NCI-H1048 (cell line): Measurements from ENCODE around the gene CDKN2B-AS1.
"Not testable (repeated sequence)": the region's sequence is repeated elsewhere in the genome, so short reads cannot be mapped to it uniquely, and the experiment has no call there.

Source experiments
- DNase-seq: peaks from one replicate; lab custom pipeline; 2025; lab: John Stamatoyannopoulos, UW

CDKN2B-AS1 gene

GRCh38 chr9:21994556-21995005 is at the start of gene CDKN2B-AS1:
Gene CDKN2B-AS1, plus strand, starts transcription at chr9:21994791.
- DNase-seq = peak; percentile 87

GRCh38 chr9:21945606-21946005 is 49.0 kb upstream of the CDKN2B-AS1 start:
- DNase-seq = no peak

GRCh38 chr9:21958833-21959232 is 35.8 kb upstream of the CDKN2B-AS1 start:
- DNase-seq = no peak

GRCh38 chr9:21959268-21959667 is 35.3 kb upstream of the CDKN2B-AS1 start:
- not testable (repeated sequence) for DNase-seq

- DNase-seq = no peak
These were observed 33.0 kb upstream of the CDKN2B-AS1 start for GRCh38 chr9:21961569-21961968.

- no peak for DNase-seq
These were observed 29.6 kb upstream of the CDKN2B-AS1 start for GRCh38 chr9:21964925-21965385.

GRCh38 chr9:21965401-21965951 is 29.1 kb upstream of the CDKN2B-AS1 start:
- DNase-seq = no peak

GRCh38 chr9:21966140-21966851 is 28.3 kb upstream of the CDKN2B-AS1 start:
- no peak for DNase-seq

- no peak for DNase-seq
These were observed 27.4 kb upstream of the CDKN2B-AS1 start for GRCh38 chr9:21967169-21967568.

- no peak for DNase-seq
These were observed 26.9 kb upstream of the CDKN2B-AS1 start for GRCh38 chr9:21967702-21968101.

- no peak for DNase-seq
These were observed 26.1 kb upstream of the CDKN2B-AS1 start for GRCh38 chr9:21968331-21969010.

GRCh38 chr9:21969011-21969940 is 25.3 kb upstream of the CDKN2B-AS1 start:
- DNase-seq = no peak

GRCh38 chr9:21969951-21970799 is 24.4 kb upstream of the CDKN2B-AS1 start:
- DNase-seq = no peak

- no peak for DNase-seq
These were observed 23.6 kb upstream of the CDKN2B-AS1 start for GRCh38 chr9:21970800-21971640.

GRCh38 chr9:21972361-21972760 is 22.2 kb upstream of the CDKN2B-AS1 start:
- no peak for DNase-seq

GRCh38 chr9:21974343-21974721 is 20.3 kb upstream of the CDKN2B-AS1 start:
- no peak for DNase-seq

- DNase-seq = no peak
These were observed 19.7 kb upstream of the CDKN2B-AS1 start for GRCh38 chr9:21974722-21975409.

GRCh38 chr9:21976334-21976875 is 18.2 kb upstream of the CDKN2B-AS1 start:
- no peak for DNase-seq

GRCh38 chr9:21982391-21982790 is 12.2 kb upstream of the CDKN2B-AS1 start:
- DNase-seq = no peak
